Natural killer cell treated with Interleukin-12 subunit alpha and Interleukin-12 subunit beta and Interleukin-15 and Interleukin-18, amount 100 ng/mL, for 72 hours (primary cell): ENCODE measurements around the gene ATP8A2. TPM values are rescaled to one million over a fixed set of nuclear protein-coding genes. Genes with fewer than 3 reads are reported as not detected.

Source experiments
- ATAC-seq, 2 donors: fragments of 150-1000 bp; cut with Tn5 transposase in 1 of 2; sonication (Bioruptor Pico), chemical (Tn5 transposase) in 1 of 2; 2 replicates each; pipeline ENCODE4 v1.10.0; 2021
- DNase-seq: peaks from one replicate; pipeline ENCODE4 v3.0.0; 2022; ENCODE audit warnings: low spot score
- H3K27ac Mint-ChIP-seq, 2 donors: 1 replicate in 1 of 2; 2 replicates in 1 of 2; pipeline ENCODE4 v1.8.0; 2022; ENCODE audit warnings: mixed read lengths in 2 of 2, mild to moderate bottlenecking in 1 of 2, moderate library complexity in 1 of 2
- H3K27me3 Mint-ChIP-seq, 2 donors: 1 replicate in 1 of 2; 2 replicates in 1 of 2; pipeline ENCODE4 v1.8.0; 2022; ENCODE audit warnings: mixed read lengths in 2 of 2
- H3K36me3 Mint-ChIP-seq: one replicate; pipeline ENCODE4 v1.8.0; 2022; ENCODE audit warnings: mixed read lengths
- H3K4me1 Mint-ChIP-seq, 2 donors: 1 replicate in 1 of 2; 2 replicates in 1 of 2; pipeline ENCODE4 v1.8.0; 2022; ENCODE audit warnings: low read depth in 2 of 2, mixed read lengths in 2 of 2, mild to moderate bottlenecking in 1 of 2
- H3K4me3 Mint-ChIP-seq: one replicate; pipeline ENCODE4 v1.8.0; 2022; ENCODE audit warnings: mixed read lengths
- H3K9me3 Mint-ChIP-seq: 2 replicates; pipeline ENCODE4 v1.8.0; 2022; ENCODE audit warnings: mixed read lengths
- total RNA-seq, 2 donors: library from RNA; stranded (reverse); gene quantifications; one replicate each; pipeline ENCODE4 v1.2.3, GENCODE V29; 2022

Gene ATP8A2
- total RNA-seq, 2 donors from 2014 or later = 0.10 to 0.14 TPM

- DNase-seq = no peak
- Mint-ChIP-seq H3K9me3 (no peaks in the 10 kb centered on the region), H3K4me1 (peaks cover 0 to 4% of the 10 kb centered on the region in 2 donors)
These were observed 608.5 kb downstream of the ATP8A2 start for GRCh38 chr13:25980255-25980654.

GRCh38 chr13:25981060-25981459 lies 609.3 kb downstream of the ATP8A2 start:
- Mint-ChIP-seq H3K4me1 (peaks cover 0 to 4% of the 10 kb centered on the region in 2 donors), H3K27ac (no peak overlapping the region), H3K4me3 (no peak overlapping the region), H3K9me3 (no peaks in the 10 kb centered on the region), H3K36me3 (no peaks in the 10 kb centered on the region), H3K27me3 (peaks cover 0 to 25% of the 10 kb centered on the region in 2 donors)
- ATAC-seq (no peak), DNase-seq (no peak)

More at GRCh38 chr13:25980255-25980654, 608.5 kb downstream of the ATP8A2 start:
- no peak overlapping the region for H3K27ac Mint-ChIP-seq
- no peaks in the 10 kb centered on the region for H3K36me3 Mint-ChIP-seq
- H3K4me3 Mint-ChIP-seq = no peak overlapping the region
- H3K27me3 Mint-ChIP-seq = peaks cover 0 to 31% of the 10 kb centered on the region in 2 donors
- no peak for ATAC-seq

- Mint-ChIP-seq H3K27ac (no peak overlapping the region), H3K4me1 (no peaks in the 10 kb centered on the region), H3K9me3 (no peaks in the 10 kb centered on the region), H3K36me3 (no peaks in the 10 kb centered on the region), H3K27me3 (peaks cover 7 to 21% of the 10 kb centered on the region in 2 donors), H3K4me3 (no peak overlapping the region)
- ATAC-seq (no peak), DNase-seq (no peak)
These were observed 611.1 kb downstream of the ATP8A2 start for GRCh38 chr13:25982907-25983306.

GRCh38 chr13:25987987-25988386 lies 616.2 kb downstream of the ATP8A2 start:
- DNase-seq = no peak
- peaks cover 3 to 14% of the 10 kb centered on the region in 2 donors for H3K4me1 Mint-ChIP-seq
- no peak for ATAC-seq
- H3K9me3 Mint-ChIP-seq = no peaks in the 10 kb centered on the region
- H3K36me3 Mint-ChIP-seq = no peaks in the 10 kb centered on the region
- H3K27me3 Mint-ChIP-seq = peaks cover 16 to 17% of the 10 kb centered on the region in 2 donors
- H3K4me3 Mint-ChIP-seq = no peak overlapping the region
- H3K27ac Mint-ChIP-seq = no peak overlapping the region

- ATAC-seq (no peak), DNase-seq (no peak)
- Mint-ChIP-seq H3K9me3 (no peaks in the 10 kb centered on the region), H3K27me3 (peaks cover 14 to 16% of the 10 kb centered on the region in 2 donors), H3K4me1 (peaks cover 3 to 14% of the 10 kb centered on the region in 2 donors), H3K27ac (no peak overlapping the region), H3K4me3 (no peak overlapping the region), H3K36me3 (peaks cover 2% of the 10 kb centered on the region)
These were observed 616.9 kb downstream of the ATP8A2 start for GRCh38 chr13:25988661-25989060.

- H3K27me3 Mint-ChIP-seq = peaks cover 13 to 24% of the 10 kb centered on the region in 2 donors
- H3K4me1 Mint-ChIP-seq = peaks cover 3 to 14% of the 10 kb centered on the region in 2 donors
- H3K36me3 Mint-ChIP-seq = peaks cover 22% of the 10 kb centered on the region
- ATAC-seq (no peak), DNase-seq (no peak)
- H3K9me3 Mint-ChIP-seq = peaks cover 5% of the 10 kb centered on the region
- H3K27ac Mint-ChIP-seq = no peak overlapping the region
- H3K4me3 Mint-ChIP-seq = no peak overlapping the region
These were observed 619.0 kb downstream of the ATP8A2 start for GRCh38 chr13:25990801-25991200.

GRCh38 chr13:25992076-25992475 lies 620.3 kb downstream of the ATP8A2 start:
- Mint-ChIP-seq H3K4me1 (peaks cover 3 to 14% of the 10 kb centered on the region in 2 donors), H3K36me3 (peaks cover 22% of the 10 kb centered on the region), H3K9me3 (peaks cover 5% of the 10 kb centered on the region), H3K4me3 (no peak overlapping the region), H3K27me3 (peaks cover 8 to 17% of the 10 kb centered on the region in 2 donors), H3K27ac (no peak overlapping the region)
- ATAC-seq (no peak), DNase-seq (no peak)

- H3K27ac Mint-ChIP-seq = no peak overlapping the region
- no peak for DNase-seq
- H3K9me3 Mint-ChIP-seq = peaks cover 3% of the 10 kb centered on the region
- H3K36me3 Mint-ChIP-seq = peaks cover 11% of the 10 kb centered on the region
- H3K27me3 Mint-ChIP-seq = peaks cover 18 to 39% of the 10 kb centered on the region in 2 donors
- no peak overlapping the region for H3K4me3 Mint-ChIP-seq
- ATAC-seq = no peak
- H3K4me1 Mint-ChIP-seq = peaks cover 3 to 8% of the 10 kb centered on the region in 2 donors
These were observed 635.7 kb downstream of the ATP8A2 start for GRCh38 chr13:26007261-26008125.

GRCh38 chr13:26010487-26011207 lies 638.9 kb downstream of the ATP8A2 start:
- peaks cover 7 to 13% of the 10 kb centered on the region in 2 donors for H3K27me3 Mint-ChIP-seq
- DNase-seq = no peak

GRCh38 chr13:26011208-26011573 lies 639.4 kb downstream of the ATP8A2 start:
- no peak for ATAC-seq
- no peak for DNase-seq
- peaks cover 7 to 13% of the 10 kb centered on the region in 2 donors for H3K27me3 Mint-ChIP-seq
- H3K36me3 Mint-ChIP-seq = no peaks in the 10 kb centered on the region
- no peak overlapping the region for H3K4me3 Mint-ChIP-seq
- no peaks in the 10 kb centered on the region for H3K9me3 Mint-ChIP-seq
- H3K4me1 Mint-ChIP-seq = peaks cover 3 to 8% of the 10 kb centered on the region in 2 donors
- no peak overlapping the region for H3K27ac Mint-ChIP-seq

More at GRCh38 chr13:26010487-26011207, 638.9 kb downstream of the ATP8A2 start:
- H3K27ac Mint-ChIP-seq = no peak overlapping the region
- H3K4me3 Mint-ChIP-seq = no peak overlapping the region
- ATAC-seq = no peak
- peaks cover 3 to 8% of the 10 kb centered on the region in 2 donors for H3K4me1 Mint-ChIP-seq
- H3K36me3 Mint-ChIP-seq = no peaks in the 10 kb centered on the region
- H3K9me3 Mint-ChIP-seq = no peaks in the 10 kb centered on the region

- DNase-seq = peak; percentile 63
- H3K9me3 Mint-ChIP-seq = no peaks in the 10 kb centered on the region
- peak; percentile 66 to 69 for ATAC-seq
- H3K27me3 Mint-ChIP-seq = peaks cover 6 to 11% of the 10 kb centered on the region in 2 donors
- no peaks in the 10 kb centered on the region for H3K36me3 Mint-ChIP-seq
- peak overlapping the region; percentile 55 for H3K4me3 Mint-ChIP-seq
- H3K27ac Mint-ChIP-seq = no peak overlapping the region
- H3K4me1 Mint-ChIP-seq = peaks cover 3 to 8% of the 10 kb centered on the region in 2 donors
These were observed 640.4 kb downstream of the ATP8A2 start for GRCh38 chr13:26011996-26012821.

GRCh38 chr13:26012995-26013394 lies 641.2 kb downstream of the ATP8A2 start:
- H3K36me3 Mint-ChIP-seq = no peaks in the 10 kb centered on the region
- no peak overlapping the region for H3K27ac Mint-ChIP-seq
- peak overlapping the region; percentile 55 for H3K4me3 Mint-ChIP-seq
- peaks cover 0 to under 1% of the 10 kb centered on the region in 2 donors for H3K4me1 Mint-ChIP-seq
- H3K9me3 Mint-ChIP-seq = no peaks in the 10 kb centered on the region
- DNase-seq = no peak
- H3K27me3 Mint-ChIP-seq = peaks cover 2 to 3% of the 10 kb centered on the region in 2 donors
- ATAC-seq = no peak
